Esophagus (tissue), 2 donors: ENCODE measurements around the gene ANKRD33B. TPM values are rescaled to one million over a fixed set of nuclear protein-coding genes. Genes with fewer than 3 reads are reported as not detected.

ENCODE experiments used
- H3K27ac ChIP-seq, 2 donors: one replicate each; pipeline ENCODE4 v1.5.1; 2013; ENCODE audit warnings: low read depth in 2 of 2, mild to moderate bottlenecking in 2 of 2, inconsistent platforms in 1 of 2, low read length in 1 of 2, moderate library complexity in 1 of 2
- H3K27me3 ChIP-seq, 2 donors: one replicate each; pipeline ENCODE4 v1.6.1; 2013; ENCODE audit warnings: low read length in 2 of 2, control low read depth in 1 of 2, mild to moderate bottlenecking in 1 of 2; ENCODE audit not compliant: insufficient read depth in 2 of 2, control insufficient read depth in 1 of 2
- H3K36me3 ChIP-seq, 2 donors: one replicate each; pipeline ENCODE4 v1.6.1; 2013; ENCODE audit warnings: low read length in 1 of 2; ENCODE audit not compliant: control insufficient read depth in 2 of 2, insufficient read depth in 2 of 2
- H3K4me1 ChIP-seq, 2 donors: one replicate each; pipeline ENCODE4 v1.6.1; 2013; ENCODE audit warnings: low read length in 1 of 2; ENCODE audit not compliant: control insufficient read depth in 2 of 2, insufficient read depth in 2 of 2
- H3K4me3 ChIP-seq, 2 donors: one replicate each; pipeline ENCODE4 v1.5.1; 2013; ENCODE audit warnings: low read length in 2 of 2, mild to moderate bottlenecking in 2 of 2, low read depth in 1 of 2, moderate library complexity in 1 of 2
- H3K9me3 ChIP-seq, 2 donors: one replicate each; pipeline ENCODE4 v1.6.1; 2013; ENCODE audit warnings: mild to moderate bottlenecking in 2 of 2, low read depth in 1 of 2, low read length in 1 of 2, moderate library complexity in 1 of 2; ENCODE audit not compliant: control insufficient read depth in 2 of 2, insufficient read depth in 1 of 2
- WGBS, 2 donors: extraction: QIAGEN DNeasy Blood & Tissue Kit; methylation state at CpG; one replicate each; pipeline ENCODE4 v1.1.7; 2013; 5-methylcytosine and 5-hydroxymethylcytosine counted together
- polyA plus RNA-seq, 2 donors: library from polyadenylated mRNA; stranded (reverse); fragments of 200-250 nt; gene quantifications; one replicate each; pipeline ENCODE4 v1.2.3, GENCODE V29; 2013
- donor health status: healthy with polysubstance abuse.
- donor health status: Bipolar disorder and iron deficiency.

Gene ANKRD33B
- polyA plus RNA-seq, 2 donors = 0.55 to 1.3 TPM

- Histone ChIP-seq H3K9me3 (peaks cover 0 to 1% of the 10 kb centered on the region in 2 donors), H3K36me3 (no peaks in the 10 kb centered on the region), H3K4me1 (peaks cover 5% of the 10 kb centered on the region in 2 donors), H3K4me3 (no peak overlapping the region), H3K27ac (no peak overlapping the region), H3K27me3 (no peaks in the 10 kb centered on the region)
- WGBS, 2 donors = 94 to 95% methylated on average over 9 of the region's 9 CpGs
Measured at GRCh38 chr5:10665799-10666198, 101.9 kb downstream of the ANKRD33B start.

- Histone ChIP-seq H3K4me1 (peaks cover 5% of the 10 kb centered on the region in 2 donors), H3K27me3 (no peaks in the 10 kb centered on the region), H3K36me3 (no peaks in the 10 kb centered on the region), H3K9me3 (peaks cover 0 to 1% of the 10 kb centered on the region in 2 donors), H3K4me3 (no peak overlapping the region), H3K27ac (no peak overlapping the region)
- WGBS, 2 donors = 94% methylated on average over 7 of the region's 7 CpGs
Measured at GRCh38 chr5:10666531-10667299, 102.8 kb downstream of the ANKRD33B start.

- H3K36me3 ChIP-seq = no peaks in the 10 kb centered on the region
- H3K4me1 ChIP-seq = peaks cover 5% of the 10 kb centered on the region in 2 donors
- peaks cover 0 to 1% of the 10 kb centered on the region in 2 donors for H3K9me3 ChIP-seq
- no peak overlapping the region for H3K27ac ChIP-seq
- H3K4me3 ChIP-seq = no peak overlapping the region
- H3K27me3 ChIP-seq = no peaks in the 10 kb centered on the region
- 79 to 89% methylated on average over 6 of the region's 6 CpGs for WGBS, 2 donors
Measured at GRCh38 chr5:10667431-10668057, 103.7 kb downstream of the ANKRD33B start.

GRCh38 chr5:10668697-10669096, 104.8 kb downstream of the ANKRD33B start:
- H3K9me3 ChIP-seq = peaks cover 0 to 1% of the 10 kb centered on the region in 2 donors
- H3K27me3 ChIP-seq = no peaks in the 10 kb centered on the region
- no peak overlapping the region for H3K27ac ChIP-seq
- H3K4me1 ChIP-seq = peaks cover 1 to 2% of the 10 kb centered on the region in 2 donors
- H3K4me3 ChIP-seq = no peak overlapping the region
- WGBS, 2 donors = 81 to 86% methylated on average over 4 of the region's 4 CpGs
- no peaks in the 10 kb centered on the region for H3K36me3 ChIP-seq

GRCh38 chr5:10669983-10670382, 106.1 kb downstream of the ANKRD33B start:
- WGBS, 2 donors = 91 to 100% methylated on average over 1 of the region's 1 CpG
- Histone ChIP-seq H3K27ac (no peak overlapping the region), H3K4me3 (no peak overlapping the region), H3K4me1 (no peaks in the 10 kb centered on the region), H3K27me3 (no peaks in the 10 kb centered on the region), H3K9me3 (peaks cover 0 to 1% of the 10 kb centered on the region in 2 donors), H3K36me3 (no peaks in the 10 kb centered on the region)

GRCh38 chr5:10671041-10672008, 107.5 kb downstream of the ANKRD33B start:
- WGBS, 2 donors = 67% methylated on average over 14 of the region's 14 CpGs
- H3K4me3 ChIP-seq = no peak overlapping the region
- peaks cover 0 to 1% of the 10 kb centered on the region in 2 donors for H3K9me3 ChIP-seq
- no peaks in the 10 kb centered on the region for H3K27me3 ChIP-seq
- H3K27ac ChIP-seq = no peak overlapping the region
- no peaks in the 10 kb centered on the region for H3K36me3 ChIP-seq
- no peaks in the 10 kb centered on the region for H3K4me1 ChIP-seq

- no peaks in the 10 kb centered on the region for H3K4me1 ChIP-seq
- H3K36me3 ChIP-seq = peaks cover 0 to 1% of the 10 kb centered on the region in 2 donors
- H3K9me3 ChIP-seq = peaks cover 0 to 3% of the 10 kb centered on the region in 2 donors
- no peaks in the 10 kb centered on the region for H3K27me3 ChIP-seq
- no peak overlapping the region for H3K27ac ChIP-seq
- H3K4me3 ChIP-seq = no peak overlapping the region
- WGBS, 2 donors = 81 to 84% methylated on average over 7 of the region's 7 CpGs
Measured at GRCh38 chr5:10672146-10673016, 108.5 kb downstream of the ANKRD33B start.

- Histone ChIP-seq H3K27ac (no peak overlapping the region), H3K36me3 (peaks cover 3 to 5% of the 10 kb centered on the region in 2 donors), H3K27me3 (no peaks in the 10 kb centered on the region), H3K9me3 (peaks cover 0 to 7% of the 10 kb centered on the region in 2 donors), H3K4me1 (no peaks in the 10 kb centered on the region), H3K4me3 (no peak overlapping the region)
- WGBS, 2 donors = 80 to 82% methylated on average over 8 of the region's 8 CpGs
Measured at GRCh38 chr5:10673017-10673389, 109.1 kb downstream of the ANKRD33B start.
